Measurements from ENCODE around the gene EIF3K.
"Not testable (repeated sequence)": the region's sequence is repeated elsewhere in the genome, so short reads cannot be mapped to it uniquely, and the experiment has no call there.

EIF3K gene

GRCh38 chr19:38619361-38620174 is 580 bp downstream of the EIF3K start:
- DNase-seq = no peak

DNA sequence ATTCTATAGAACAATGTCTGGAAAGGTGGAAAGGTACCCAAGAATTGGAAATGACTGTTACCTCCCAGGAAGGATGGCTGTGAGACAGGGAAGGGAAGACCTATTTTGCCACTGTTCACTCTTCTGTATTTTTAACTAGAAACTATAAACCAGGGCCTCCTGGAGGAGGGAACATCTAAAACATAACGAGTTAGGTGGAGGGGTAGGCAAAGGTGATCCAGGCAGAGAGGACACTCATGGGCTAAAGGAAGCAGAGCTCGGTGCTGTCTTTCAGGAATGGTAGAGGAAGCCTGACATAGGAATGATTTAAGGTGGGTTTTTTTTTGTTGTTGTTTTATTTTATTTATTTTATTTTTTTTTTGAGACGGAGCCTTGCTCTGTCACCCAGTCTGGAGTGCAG is 5.8 kb downstream of the EIF3K start:
- DNase-seq = no peak

GRCh38 chr19:38626401-38626800 is 7.4 kb downstream of the EIF3K start:
- DNase-seq = no peak

GRCh38 chr19:38629568-38629967 is 10.6 kb downstream of the EIF3K start:
- no peak for DNase-seq

DNA sequence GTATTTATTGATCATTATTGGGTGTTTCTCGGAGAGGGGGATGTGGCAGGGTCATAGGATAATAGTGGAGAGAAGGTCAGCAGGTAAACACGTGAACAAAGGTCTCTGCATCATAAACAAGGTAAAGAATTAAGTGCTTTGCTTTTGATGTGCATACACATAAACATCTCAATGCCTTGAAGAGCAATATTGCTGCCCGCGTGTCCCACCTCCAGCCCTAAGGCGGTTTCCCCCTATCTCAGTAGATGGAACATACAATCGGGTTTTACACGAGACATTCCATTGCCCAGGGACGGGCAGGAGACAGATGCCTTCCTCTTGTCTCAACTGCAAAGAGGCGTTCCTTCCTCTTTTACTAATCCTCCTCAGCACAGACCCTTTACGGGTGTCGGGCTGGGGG is 12.3 kb downstream of the EIF3K start:
- not testable (repeated sequence) for DNase-seq

DNA sequence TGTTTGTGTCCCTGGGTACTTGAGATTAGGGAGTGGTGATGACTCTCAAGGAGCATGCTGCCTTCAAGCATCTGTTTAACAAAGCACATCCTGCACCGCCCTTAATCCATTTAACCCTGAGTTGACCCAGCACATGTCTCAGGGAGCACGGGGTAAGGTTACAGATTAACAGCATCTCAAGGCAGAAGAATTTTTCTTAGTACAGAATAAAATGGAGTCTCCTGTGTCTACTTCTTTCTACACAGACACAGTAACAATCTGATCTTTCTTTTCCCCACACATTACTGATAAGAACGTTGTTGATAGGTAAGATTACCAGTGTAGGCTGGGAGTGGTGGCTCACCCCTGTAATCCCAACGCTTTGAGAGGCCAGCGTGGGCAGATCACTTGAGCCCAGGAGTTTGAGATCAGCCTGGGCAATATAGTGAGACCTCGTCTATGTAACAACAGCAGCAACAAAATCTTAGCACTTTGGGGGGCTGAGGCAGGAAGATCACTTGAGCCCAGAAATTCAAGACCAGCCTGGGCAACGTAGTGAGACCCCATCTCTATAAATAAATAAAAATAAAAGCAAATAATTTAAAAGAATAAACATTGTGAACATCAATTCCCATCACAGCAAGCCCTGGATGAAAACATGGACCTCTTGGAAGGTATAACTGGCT is 13.0 kb downstream of the EIF3K start:
- DNase-seq = not testable (repeated sequence)

DNA sequence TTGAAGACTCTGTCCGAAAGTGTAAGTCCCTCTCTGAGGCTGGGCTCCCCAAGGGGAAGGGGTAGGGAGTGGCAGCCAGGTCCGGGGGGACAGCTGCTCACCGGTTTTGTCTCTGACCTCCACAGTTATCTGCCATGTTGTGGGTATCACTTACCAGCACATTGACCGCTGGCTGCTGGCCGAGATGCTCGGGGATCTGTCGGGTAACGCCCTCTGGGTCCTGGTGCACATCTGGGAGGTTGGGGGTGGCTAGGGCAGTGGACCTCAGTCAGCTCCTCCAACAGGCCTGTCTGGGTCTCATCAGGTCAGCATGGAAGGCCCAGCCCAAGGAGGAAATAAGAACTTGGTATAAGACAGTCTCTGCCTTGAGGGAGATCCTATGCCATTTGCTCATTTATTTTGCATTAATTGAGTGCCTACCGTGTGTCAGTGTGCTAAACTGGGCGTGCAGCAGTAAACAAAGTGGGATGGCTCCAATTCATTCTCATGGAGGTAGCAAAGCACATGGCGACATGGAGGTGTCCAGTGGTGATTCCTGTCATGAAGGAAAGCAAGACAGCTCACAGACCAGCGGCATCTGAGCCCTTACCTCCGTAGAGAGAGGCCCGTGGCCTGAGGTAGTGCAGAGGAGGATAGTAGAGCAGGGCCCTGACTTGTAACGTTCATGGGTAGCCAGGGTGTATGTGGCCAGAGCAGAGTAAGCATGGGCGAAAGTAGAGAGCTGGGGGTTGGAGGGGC is 13.7 kb downstream of the EIF3K start:
- DNase-seq = no peak

GRCh38 chr19:38634757-38635482 is 15.9 kb downstream of the EIF3K start:
- no peak for DNase-seq

DNA sequence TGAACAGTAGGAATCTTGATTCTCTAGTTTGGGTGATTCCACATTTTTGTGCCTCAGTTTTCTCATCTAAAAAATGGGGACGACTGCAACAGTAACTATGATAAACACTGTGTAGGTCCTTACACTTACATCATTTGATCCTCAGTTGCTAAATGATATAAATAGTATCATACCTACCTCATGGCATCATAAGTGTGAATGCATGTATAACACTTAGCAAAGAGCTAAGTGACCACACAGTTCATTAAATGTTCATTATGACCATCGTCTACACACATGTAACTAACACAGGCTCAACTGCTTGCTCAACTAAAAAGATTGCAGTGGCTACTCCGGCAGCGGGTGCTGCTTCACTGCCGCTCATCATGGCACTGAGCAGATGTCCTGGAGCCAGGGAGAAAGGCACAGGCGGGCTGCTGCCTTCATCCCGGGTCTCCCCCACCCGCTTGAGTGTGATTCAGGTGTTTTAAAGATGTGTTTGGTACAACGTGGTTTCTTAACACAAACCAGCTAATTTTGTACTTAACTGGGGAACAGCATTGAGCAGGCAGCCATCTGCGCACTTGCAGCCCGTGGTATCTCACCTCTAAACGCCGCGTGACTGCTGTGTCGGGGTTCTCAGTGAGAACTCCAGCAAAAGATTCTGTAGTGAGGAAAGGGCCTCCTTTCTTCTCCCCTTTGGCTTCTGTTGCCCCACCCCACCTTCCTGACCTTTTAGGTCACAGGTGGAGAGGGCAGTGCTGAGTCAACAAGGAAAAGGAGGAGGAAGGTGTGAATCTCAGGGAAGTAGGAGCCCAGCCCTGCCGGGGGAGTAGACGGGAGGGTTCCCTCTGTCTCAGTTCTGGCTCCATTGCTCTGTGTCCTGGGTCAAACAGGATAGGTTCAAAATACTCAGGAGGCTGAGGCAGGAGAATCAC is 16.8 kb downstream of the EIF3K start:
- no peak for DNase-seq

DNA sequence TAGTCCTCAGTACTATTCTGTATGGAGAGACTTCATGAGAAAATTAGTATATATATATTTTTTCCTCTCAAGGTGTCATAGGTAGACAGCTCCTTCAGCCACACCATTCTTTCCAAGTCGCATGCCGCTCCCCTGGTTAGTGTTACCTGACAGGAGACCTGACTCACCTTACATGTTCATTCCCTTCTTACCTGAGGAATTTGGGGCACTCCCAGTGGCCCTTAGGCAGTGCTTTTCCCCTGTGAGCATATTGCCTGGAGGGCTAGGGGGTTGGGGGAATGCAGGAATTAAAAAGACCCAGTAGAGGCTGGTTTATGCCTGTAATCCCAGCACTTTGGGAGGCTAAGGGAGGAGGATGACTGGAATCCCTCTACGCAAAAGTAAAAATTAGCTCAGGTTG is 19.5 kb downstream of the EIF3K start:
- no peak for DNase-seq

GRCh38 chr19:38639679-38640078 is 20.7 kb downstream of the EIF3K start:
- no peak for DNase-seq

DNA sequence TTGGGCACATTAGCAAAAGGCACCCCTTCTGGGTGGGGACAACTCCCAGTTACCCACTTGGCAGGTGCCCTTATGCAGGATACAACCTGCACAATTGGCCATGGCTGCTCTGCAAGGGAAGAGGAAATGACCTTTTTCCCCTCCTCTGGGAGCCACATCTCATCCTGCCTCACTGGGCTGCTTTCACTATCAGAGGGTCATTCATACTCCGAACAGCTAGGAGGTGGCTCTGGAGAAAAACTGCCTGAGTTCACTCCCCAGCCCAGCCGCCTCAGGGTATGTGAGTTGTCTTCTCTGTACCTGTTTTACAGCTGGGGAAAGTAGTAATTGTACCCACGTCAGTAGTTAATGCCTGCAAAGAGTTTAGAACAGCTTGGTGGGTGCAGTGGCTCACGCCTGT is 21.4 kb downstream of the EIF3K start:
- no peak for DNase-seq

DNA sequence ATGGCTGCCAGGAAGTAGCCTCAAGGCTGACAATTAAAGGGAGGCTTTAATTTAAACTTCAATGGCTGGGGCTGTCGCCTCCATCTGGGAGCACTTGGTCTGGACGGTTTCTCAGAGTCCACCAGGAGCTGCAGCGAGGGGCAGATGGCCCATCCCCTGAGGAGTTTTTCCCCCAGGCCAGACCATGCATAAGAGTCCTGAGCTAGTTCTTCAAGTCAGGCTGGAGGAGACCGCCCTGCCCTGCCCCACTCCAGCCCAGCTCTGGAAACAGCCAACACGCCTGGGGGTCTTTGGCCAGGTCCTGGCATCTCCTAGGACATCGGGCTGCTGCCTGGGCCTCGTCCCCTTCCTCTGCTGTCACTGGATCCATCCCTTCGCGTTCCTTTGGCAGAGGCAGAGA is 23.2 kb downstream of the EIF3K start:
- no peak for DNase-seq

GRCh38 chr19:38644719-38645118 is 25.7 kb downstream of the EIF3K start:
- no peak for DNase-seq

DNA sequence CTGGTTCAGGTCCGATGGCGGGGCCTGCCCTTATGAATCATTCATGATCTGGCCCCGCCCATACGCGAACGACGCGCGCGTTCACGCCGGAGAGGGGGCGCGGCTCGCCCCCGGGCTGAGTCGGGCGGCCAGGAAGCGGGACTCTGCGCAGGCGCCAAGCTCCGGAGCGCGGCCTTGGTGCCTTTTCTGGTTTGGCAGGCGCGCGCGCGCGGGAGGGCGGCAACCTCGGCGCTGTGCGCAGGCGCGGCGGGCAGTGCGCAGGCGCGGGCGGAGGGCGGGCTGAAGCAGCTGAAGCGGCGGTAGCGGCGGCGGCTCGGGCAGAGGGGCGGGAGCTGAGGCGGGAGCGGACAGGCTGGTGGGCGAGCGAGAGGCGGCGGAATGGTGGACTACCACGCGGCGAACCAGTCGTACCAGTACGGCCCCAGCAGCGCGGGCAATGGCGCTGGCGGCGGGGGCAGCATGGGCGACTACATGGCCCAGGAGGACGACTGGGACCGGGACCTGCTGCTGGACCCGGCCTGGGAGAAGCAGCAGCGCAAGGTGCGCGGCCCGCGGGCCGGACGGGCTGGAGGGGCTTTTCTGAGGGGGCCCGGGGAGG is 28.5 kb downstream of the EIF3K start, which contains the start of gene ACTN4:
Gene ACTN4, plus strand, starts transcription at position 282 of the 598 bp plus-strand sequence. Its CDS starts 97 bp downstream, at position 379.
- peak; percentile 99 for DNase-seq

- DNase-seq = no peak
These were observed 29.2 kb downstream of the EIF3K start for GRCh38 chr19:38647966-38648768.

- no peak for DNase-seq
These were observed 29.8 kb downstream of the EIF3K start for GRCh38 chr19:38648769-38649304.

GRCh38 chr19:38649305-38650171 is 30.6 kb downstream of the EIF3K start:
- DNase-seq = no peak

GRCh38 chr19:38650172-38650775 is 31.3 kb downstream of the EIF3K start:
- no peak for DNase-seq

Data from GOT3 (cell line).